Measurements from ENCODE around the gene WWOX. TPM values are rescaled to one million over a fixed set of nuclear protein-coding genes. Genes with fewer than 3 reads are reported as not detected.

The WWOX gene
- total and polyA plus RNA-seq, 2 experiments from 2014 or later: 17.0 to 39.8 TPM

DNA sequence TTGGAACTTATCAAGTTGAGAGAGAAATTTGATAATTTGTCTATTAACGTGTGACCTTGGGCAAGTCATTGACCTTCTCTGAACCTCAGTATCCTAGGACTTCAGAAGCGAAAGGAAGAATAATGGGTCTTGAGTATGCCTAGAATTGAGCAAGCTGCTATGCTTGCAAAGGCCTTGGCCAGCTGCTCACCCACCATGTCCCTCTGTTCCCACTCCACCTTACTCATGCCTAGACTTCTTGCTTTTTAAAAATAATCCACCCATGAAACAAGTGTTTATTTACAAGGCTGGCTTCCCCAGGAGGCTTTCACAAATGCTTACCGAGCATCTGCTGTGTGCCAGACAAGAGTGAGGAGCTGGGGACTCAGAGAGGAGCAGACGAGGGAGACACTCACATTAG lies 910.4 kb downstream of the WWOX start:
- 94% methylated on average over 4 of the region's 4 CpGs for WGBS (ENCODE audit: low lambda C conversion rate, missing lambda C conversion rate)
- no peak overlapping the region for H3K4me2 ChIP-seq
- no peaks in the 10 kb centered on the region for H3K9me3 ChIP-seq (ENCODE audit: low read depth)
- no peak for TF ChIP-seq EZH2 (IDR thresholded peaks at IDR 0.05; ENCODE audit: borderline replicate concordance)
- TF ChIP-seq EZH2phosphoT487 (IDR thresholded peaks at IDR 0.05; ENCODE audit: low read depth, severe bottlenecking, unreplicated experiment): no peak
- TF ChIP-seq, protein P1, sequence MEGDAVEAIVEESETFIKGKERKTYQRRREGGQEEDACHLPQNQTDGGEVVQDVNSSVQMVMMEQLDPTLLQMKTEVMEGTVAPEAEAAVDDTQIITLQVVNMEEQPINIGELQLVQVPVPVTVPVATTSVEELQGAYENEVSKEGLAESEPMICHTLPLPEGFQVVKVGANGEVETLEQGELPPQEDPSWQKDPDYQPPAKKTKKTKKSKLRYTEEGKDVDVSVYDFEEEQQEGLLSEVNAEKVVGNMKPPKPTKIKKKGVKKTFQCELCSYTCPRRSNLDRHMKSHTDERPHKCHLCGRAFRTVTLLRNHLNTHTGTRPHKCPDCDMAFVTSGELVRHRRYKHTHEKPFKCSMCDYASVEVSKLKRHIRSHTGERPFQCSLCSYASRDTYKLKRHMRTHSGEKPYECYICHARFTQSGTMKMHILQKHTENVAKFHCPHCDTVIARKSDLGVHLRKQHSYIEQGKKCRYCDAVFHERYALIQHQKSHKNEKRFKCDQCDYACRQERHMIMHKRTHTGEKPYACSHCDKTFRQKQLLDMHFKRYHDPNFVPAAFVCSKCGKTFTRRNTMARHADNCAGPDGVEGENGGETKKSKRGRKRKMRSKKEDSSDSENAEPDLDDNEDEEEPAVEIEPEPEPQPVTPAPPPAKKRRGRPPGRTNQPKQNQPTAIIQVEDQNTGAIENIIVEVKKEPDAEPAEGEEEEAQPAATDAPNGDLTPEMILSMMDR (IDR thresholded peaks at IDR 0.05; ENCODE audit: poor library complexity): no peak
- no peaks in the 10 kb centered on the region for H3K36me3 ChIP-seq (replicated peaks; ENCODE audit: insufficient read depth, low read depth)
- H3K4me1 ChIP-seq (ENCODE audit: insufficient read depth): no peaks in the 10 kb centered on the region
- H2AFZ ChIP-seq: no peak overlapping the region
- no peaks in the 10 kb centered on the region for H3K79me2 ChIP-seq
- no peak overlapping the region for H3K4me3 ChIP-seq
- no peaks in the 10 kb centered on the region for H3K27me3 ChIP-seq
- no peak overlapping the region for H3K27ac ChIP-seq
- no peak for DNase-seq (ENCODE audit: low spot score)
- H3K9me2 ChIP-seq (replicated peaks; ENCODE audit: insufficient read depth): no peaks in the 10 kb centered on the region
- H4K20me1 ChIP-seq (ENCODE audit: insufficient read depth, poor library complexity, severe bottlenecking): no peaks in the 10 kb centered on the region

DNA sequence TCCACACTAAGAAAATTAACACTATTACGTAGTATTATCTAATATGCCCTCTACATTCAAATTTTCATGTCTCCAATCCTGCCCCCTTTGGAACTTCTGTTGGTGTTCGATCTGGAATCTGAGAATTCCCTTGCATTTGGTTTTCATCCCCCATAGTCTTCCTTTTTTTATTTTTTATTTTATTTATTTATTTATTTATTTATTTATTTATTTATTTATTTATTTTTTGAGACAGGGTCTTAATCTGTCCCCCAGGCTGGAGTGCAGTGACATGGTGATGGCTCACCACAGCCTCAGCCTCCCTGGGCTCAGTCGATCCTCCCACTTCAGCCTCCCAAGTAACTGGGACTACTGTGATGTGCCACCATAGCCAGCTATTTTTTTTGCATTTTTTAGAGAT lies 911.8 kb downstream of the WWOX start:
- H3K9me2 ChIP-seq (replicated peaks; ENCODE audit: insufficient read depth): no peaks in the 10 kb centered on the region
- no peaks in the 10 kb centered on the region for H3K9me3 ChIP-seq (ENCODE audit: low read depth)
- no peaks in the 10 kb centered on the region for H4K20me1 ChIP-seq (ENCODE audit: insufficient read depth, poor library complexity, severe bottlenecking)
- WGBS (ENCODE audit: low lambda C conversion rate, missing lambda C conversion rate): 99% methylated on average over 3 of the region's 3 CpGs
- H3K27ac ChIP-seq: no peak overlapping the region
- no peak overlapping the region for H3K4me2 ChIP-seq
- TF ChIP-seq, protein P1 (IDR thresholded peaks at IDR 0.05; ENCODE audit: poor library complexity): no peak
- no peak for TF ChIP-seq EZH2 (IDR thresholded peaks at IDR 0.05; ENCODE audit: borderline replicate concordance)
- no peak for TF ChIP-seq EZH2phosphoT487 (IDR thresholded peaks at IDR 0.05; ENCODE audit: low read depth, severe bottlenecking, unreplicated experiment)
- no peaks in the 10 kb centered on the region for H3K4me1 ChIP-seq (ENCODE audit: insufficient read depth)
- H3K36me3 ChIP-seq (replicated peaks; ENCODE audit: insufficient read depth, low read depth): no peaks in the 10 kb centered on the region
- H3K4me3 ChIP-seq: no peak overlapping the region
- H3K79me2 ChIP-seq: no peaks in the 10 kb centered on the region
- no peak overlapping the region for H2AFZ ChIP-seq
- H3K27me3 ChIP-seq: no peaks in the 10 kb centered on the region
- DNase-seq (ENCODE audit: low spot score): no peak

DNA sequence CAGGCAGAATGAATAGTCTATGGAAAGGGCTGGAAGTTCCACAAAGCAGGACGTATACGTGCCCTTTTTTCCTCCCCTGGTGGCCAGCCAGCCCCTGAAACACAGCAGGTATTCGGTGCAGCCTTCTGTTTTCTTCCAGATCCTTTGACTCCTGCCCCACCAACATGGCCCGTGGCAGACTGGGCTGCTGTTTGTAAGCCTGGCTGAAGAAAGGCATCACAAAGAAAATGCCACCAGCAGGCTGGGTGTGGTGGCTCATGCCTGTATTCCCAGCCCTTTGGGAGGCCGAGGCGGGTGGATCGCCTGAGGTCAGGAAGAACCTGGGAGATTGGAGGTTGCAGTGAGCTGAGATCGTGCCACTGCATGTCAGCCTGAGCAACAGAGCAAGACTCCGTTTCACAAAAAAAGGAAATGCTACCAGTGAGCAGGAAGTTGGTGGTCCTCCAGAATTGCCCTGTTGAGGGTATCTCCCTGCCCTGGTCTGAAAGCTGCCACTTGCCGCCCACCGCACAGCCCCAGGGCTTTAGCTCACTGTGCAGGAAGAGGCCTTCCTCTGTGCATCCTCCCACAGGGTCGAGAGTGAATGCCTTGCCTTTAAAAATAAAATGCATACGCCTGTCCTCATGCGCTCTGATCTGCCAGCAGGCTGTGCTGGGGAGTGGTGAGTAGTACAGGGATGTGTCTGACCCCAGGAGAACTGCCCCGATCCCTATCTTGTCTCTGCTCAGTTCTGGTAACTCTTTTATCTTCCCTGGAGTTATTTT lies 913.4 kb downstream of the WWOX start:
- Histone ChIP-seq H3K9me3 (ENCODE audit: low read depth) (no peaks in the 10 kb centered on the region), H3K27ac (no peak overlapping the region), H2AFZ (no peak overlapping the region), H3K79me2 (no peaks in the 10 kb centered on the region), H3K36me3 (replicated peaks; ENCODE audit: insufficient read depth, low read depth) (no peaks in the 10 kb centered on the region), H4K20me1 (ENCODE audit: insufficient read depth, poor library complexity, severe bottlenecking) (no peaks in the 10 kb centered on the region), H3K4me2 (no peak overlapping the region), H3K4me3 (no peak overlapping the region), H3K27me3 (no peaks in the 10 kb centered on the region), H3K4me1 (ENCODE audit: insufficient read depth) (no peaks in the 10 kb centered on the region), H3K9me2 (replicated peaks; ENCODE audit: insufficient read depth) (no peaks in the 10 kb centered on the region)
- no peak for DNase-seq (ENCODE audit: low spot score)
- WGBS (ENCODE audit: low lambda C conversion rate, missing lambda C conversion rate): 86% methylated on average over 15 of the region's 15 CpGs
- TF ChIP-seq EZH2 (IDR thresholded peaks at IDR 0.05; ENCODE audit: borderline replicate concordance): no peak
- TF ChIP-seq, protein P1 (IDR thresholded peaks at IDR 0.05; ENCODE audit: poor library complexity): no peak
- TF ChIP-seq EZH2phosphoT487 (IDR thresholded peaks at IDR 0.05; ENCODE audit: low read depth, severe bottlenecking, unreplicated experiment): no peak

Measured in hepatocyte (in vitro differentiated cells).